MM.1S (cell line): ENCODE measurements around the gene LRRC70.

ENCODE experiments used
- DNase-seq: peaks from one replicate; pipeline ENCODE4 v3.0.0-alpha.2; 2015
- H2AFZ ChIP-seq: fragments of 300-600 bp; sonication (generic); 2 replicates; pipeline ENCODE4 v1.6.0; 2016; ENCODE audit warnings: antibody characterized with exemption, low read length
- H3F3A ChIP-seq: fragments of 300-600 bp; sonication (generic); 2 replicates; pipeline ENCODE4 v1.6.1; 2016; ENCODE audit warnings: mild to moderate bottlenecking, antibody characterized with exemption, low read length, moderate library complexity, mixed read lengths; ENCODE audit not compliant: insufficient read depth
- H3K27ac ChIP-seq: fragments of 300-600 bp; sonication (generic); 2 replicates; pipeline ENCODE4 v1.5.1; 2016; ENCODE audit warnings: mild to moderate bottlenecking, low read length
- H3K27me3 ChIP-seq: fragments of 300-600 bp; sonication (generic); replicated peaks from 2 replicates; pipeline ENCODE4 v1.6.0; 2016; ENCODE audit warnings: low read length; ENCODE audit not compliant: insufficient read depth
- H3K36me3 ChIP-seq: fragments of 300-600 bp; sonication (generic); replicated peaks from 2 replicates; pipeline ENCODE4 v1.6.1; 2016; ENCODE audit warnings: mild to moderate bottlenecking, low read length, mixed read lengths; ENCODE audit not compliant: insufficient read depth
- H3K4me1 ChIP-seq: fragments of 300-600 bp; sonication (generic); 2 replicates; pipeline ENCODE4 v1.6.1; 2016; ENCODE audit warnings: low read length, mixed read lengths
- H3K4me2 ChIP-seq: fragments of 300-600 bp; sonication (generic); 2 replicates; pipeline ENCODE4 v1.6.0; 2016; ENCODE audit warnings: low read depth, low read length
- H3K4me3 ChIP-seq: fragments of 300-600 bp; sonication (generic); 2 replicates; pipeline ENCODE4 v1.5.1; 2016; ENCODE audit warnings: low read length, mixed read lengths
- H3K79me2 ChIP-seq: fragments of 300-600 bp; sonication (generic); 2 replicates; pipeline ENCODE4 v1.6.1; 2016; ENCODE audit warnings: mixed run types, low read length, mixed read lengths
- H3K9ac ChIP-seq: fragments of 300-600 bp; sonication (generic); 2 replicates; pipeline ENCODE4 v1.6.1; 2016; ENCODE audit warnings: low read length, mixed read lengths
- H3K9me2 ChIP-seq: fragments of 300-600 bp; sonication (generic); replicated peaks from 2 replicates; pipeline ENCODE4 v1.6.1; 2016; ENCODE audit warnings: mild to moderate bottlenecking, low read length, mixed read lengths; ENCODE audit not compliant: insufficient read depth
- H3K9me3 ChIP-seq: fragments of 300-600 bp; sonication (generic); replicated peaks from 2 replicates; pipeline ENCODE4 v1.6.1; 2016; ENCODE audit warnings: mild to moderate bottlenecking, low read length, mixed read lengths; ENCODE audit not compliant: insufficient read depth
- H4K20me1 ChIP-seq: fragments of 300-600 bp; sonication (generic); 2 replicates; pipeline ENCODE4 v1.6.1; 2016; ENCODE audit warnings: mild to moderate bottlenecking, low read length, moderate library complexity, mixed read lengths; ENCODE audit not compliant: insufficient read depth
- EZH2 ChIP-seq: fragments of 300-600 bp; sonication (generic); optimal IDR thresholded peaks from 2 replicates; pipeline ENCODE3; 2017; ENCODE audit warnings: low read depth, mild to moderate bottlenecking, antibody characterized with exemption, low read length, mixed read lengths
- EZH2phosphoT487 ChIP-seq: fragments of 300-600 bp; sonication (generic); IDR thresholded peaks from 2 replicates; pipeline ENCODE4 v1.6.1; 2018; ENCODE audit warnings: antibody characterized with exemption, low read length
- TF ChIP-seq, protein P1 (sequence below): fragments of 300-600 bp; sonication (generic); IDR thresholded peaks from 2 replicates; pipeline ENCODE4 v1.5.1; 2016; ENCODE audit warnings: antibody characterized with exemption, low read length, mixed read lengths

LRRC70 gene

DNA sequence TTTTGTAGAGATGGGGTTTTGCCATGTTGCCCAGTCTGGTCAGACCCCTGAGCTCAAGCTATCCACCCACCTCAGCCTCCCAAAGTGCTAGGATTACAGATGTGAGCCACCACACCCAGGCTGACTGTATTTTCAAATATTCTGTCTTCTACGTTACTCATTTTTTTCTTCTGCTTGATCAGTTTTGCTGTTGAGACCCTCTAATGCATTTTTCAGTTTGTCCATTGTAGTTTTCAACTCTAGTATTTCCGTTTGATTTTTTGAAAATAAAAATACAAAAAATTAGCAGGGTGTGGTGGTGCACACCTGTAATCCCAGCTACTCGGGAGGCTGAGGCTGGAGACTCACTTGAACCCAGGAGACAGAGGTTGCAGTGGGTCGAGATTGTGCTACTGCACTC, 10.5 kb upstream of the LRRC70 start:
- Histone ChIP-seq H3K9ac (no peak overlapping the region), H3K9me2 (no peaks in the 10 kb centered on the region), H3K79me2 (no peaks in the 10 kb centered on the region), H3K4me1 (no peaks in the 10 kb centered on the region), H3F3A (no peaks in the 10 kb centered on the region), H3K4me2 (no peak overlapping the region), H2AFZ (no peak overlapping the region), H3K27ac (no peak overlapping the region), H3K9me3 (no peaks in the 10 kb centered on the region), H3K27me3 (no peaks in the 10 kb centered on the region), H3K4me3 (no peak overlapping the region), H4K20me1 (no peaks in the 10 kb centered on the region), H3K36me3 (no peaks in the 10 kb centered on the region)
- TF ChIP-seq EZH2phosphoT487: no peak
- DNase-seq: no peak

DNA sequence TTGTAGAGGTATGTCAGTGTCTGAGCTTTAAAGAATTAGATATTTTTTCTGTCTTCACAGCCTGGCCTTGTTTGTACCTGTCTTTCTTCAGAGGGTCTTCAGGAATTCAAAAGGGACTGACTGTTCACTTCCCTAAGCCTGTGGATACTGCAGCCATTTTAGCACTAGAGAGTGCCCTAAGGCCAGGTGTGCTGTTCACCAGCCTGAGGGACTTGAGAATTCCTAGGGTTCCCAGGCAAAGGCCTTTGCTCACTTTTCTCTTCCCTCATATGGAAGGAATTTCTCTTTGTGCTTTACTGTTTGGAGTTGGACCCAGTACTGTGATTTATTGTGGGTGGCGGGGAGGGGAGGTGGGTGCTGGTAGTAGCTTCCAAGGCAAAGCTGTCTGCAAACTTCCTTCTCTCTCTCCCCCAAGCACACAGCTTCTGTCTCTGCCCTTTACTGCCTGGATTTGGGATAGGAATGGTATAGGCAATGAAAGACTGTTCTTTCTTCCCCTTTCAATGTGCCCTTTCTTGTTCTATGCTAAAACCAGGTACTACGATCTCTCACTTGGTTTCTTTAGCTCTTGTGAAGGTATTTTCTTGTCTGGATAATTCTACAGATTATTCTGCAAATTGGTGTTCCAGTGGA, 9.7 kb upstream of the LRRC70 start:
- H3K27ac ChIP-seq: no peak overlapping the region
- H3K4me3 ChIP-seq: no peak overlapping the region
- no peaks in the 10 kb centered on the region for H3K9me2 ChIP-seq
- H3K36me3 ChIP-seq: no peaks in the 10 kb centered on the region
- H3K27me3 ChIP-seq: no peaks in the 10 kb centered on the region
- no peaks in the 10 kb centered on the region for H3F3A ChIP-seq
- H3K9ac ChIP-seq: no peak overlapping the region
- H3K9me3 ChIP-seq: no peaks in the 10 kb centered on the region
- H3K79me2 ChIP-seq: no peaks in the 10 kb centered on the region
- no peak overlapping the region for H2AFZ ChIP-seq
- TF ChIP-seq EZH2phosphoT487 (no peak), EZH2 (no peak)
- TF ChIP-seq, protein P1, sequence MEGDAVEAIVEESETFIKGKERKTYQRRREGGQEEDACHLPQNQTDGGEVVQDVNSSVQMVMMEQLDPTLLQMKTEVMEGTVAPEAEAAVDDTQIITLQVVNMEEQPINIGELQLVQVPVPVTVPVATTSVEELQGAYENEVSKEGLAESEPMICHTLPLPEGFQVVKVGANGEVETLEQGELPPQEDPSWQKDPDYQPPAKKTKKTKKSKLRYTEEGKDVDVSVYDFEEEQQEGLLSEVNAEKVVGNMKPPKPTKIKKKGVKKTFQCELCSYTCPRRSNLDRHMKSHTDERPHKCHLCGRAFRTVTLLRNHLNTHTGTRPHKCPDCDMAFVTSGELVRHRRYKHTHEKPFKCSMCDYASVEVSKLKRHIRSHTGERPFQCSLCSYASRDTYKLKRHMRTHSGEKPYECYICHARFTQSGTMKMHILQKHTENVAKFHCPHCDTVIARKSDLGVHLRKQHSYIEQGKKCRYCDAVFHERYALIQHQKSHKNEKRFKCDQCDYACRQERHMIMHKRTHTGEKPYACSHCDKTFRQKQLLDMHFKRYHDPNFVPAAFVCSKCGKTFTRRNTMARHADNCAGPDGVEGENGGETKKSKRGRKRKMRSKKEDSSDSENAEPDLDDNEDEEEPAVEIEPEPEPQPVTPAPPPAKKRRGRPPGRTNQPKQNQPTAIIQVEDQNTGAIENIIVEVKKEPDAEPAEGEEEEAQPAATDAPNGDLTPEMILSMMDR: no peak
- no peaks in the 10 kb centered on the region for H3K4me1 ChIP-seq
- H3K4me2 ChIP-seq: no peak overlapping the region
- no peak for DNase-seq
- no peaks in the 10 kb centered on the region for H4K20me1 ChIP-seq

GRCh38 chr5:62569470-62569869, 9.1 kb upstream of the LRRC70 start:
- no peak for TF ChIP-seq EZH2
- no peak for TF ChIP-seq EZH2phosphoT487
- TF ChIP-seq, protein P1: no peak
- no peak for DNase-seq
- Histone ChIP-seq H3K9me2 (no peaks in the 10 kb centered on the region), H3K4me1 (no peaks in the 10 kb centered on the region), H4K20me1 (no peaks in the 10 kb centered on the region), H3K9ac (no peak overlapping the region), H3K4me3 (no peak overlapping the region), H2AFZ (no peak overlapping the region), H3F3A (no peaks in the 10 kb centered on the region), H3K27me3 (no peaks in the 10 kb centered on the region), H3K36me3 (no peaks in the 10 kb centered on the region), H3K79me2 (no peaks in the 10 kb centered on the region), H3K9me3 (no peaks in the 10 kb centered on the region), H3K27ac (no peak overlapping the region), H3K4me2 (no peak overlapping the region)

- H3K4me3 ChIP-seq: no peak overlapping the region
- H3K9me3 ChIP-seq: no peaks in the 10 kb centered on the region
- TF ChIP-seq EZH2: no peak
- no peak for TF ChIP-seq EZH2phosphoT487
- TF ChIP-seq, protein P1: no peak
- peaks cover 2% of the 10 kb centered on the region; the same call in 1 of the 2 replicates for H3K79me2 ChIP-seq
- no peak overlapping the region for H3K9ac ChIP-seq
- H2AFZ ChIP-seq: no peak overlapping the region
- no peaks in the 10 kb centered on the region for H3K9me2 ChIP-seq
- no peaks in the 10 kb centered on the region for H3K36me3 ChIP-seq
- no peak overlapping the region for H3K27ac ChIP-seq
- DNase-seq: no peak
- H3K27me3 ChIP-seq: no peaks in the 10 kb centered on the region
- H4K20me1 ChIP-seq: no peaks in the 10 kb centered on the region
- peaks cover 11% of the 10 kb centered on the region for H3K4me1 ChIP-seq
- H3F3A ChIP-seq: no peaks in the 10 kb centered on the region
- H3K4me2 ChIP-seq: no peak overlapping the region
Measured at GRCh38 chr5:62572918-62573514, 5.6 kb upstream of the LRRC70 start.
